Spinal cord (tissue), 10 donors: ENCODE measurements around the gene SDC3. TPM values are rescaled to one million over a fixed set of nuclear protein-coding genes. Genes with fewer than 3 reads are reported as not detected.

Experiments used
- DNase-seq, 6 donors: peaks; one replicate each; pipeline versions ENCODE4 v3.0.0 to v3.0.0-alpha.2; 2013 to 2015; ENCODE audit warnings: low spot score in 6 of 6, low read depth in 4 of 6
- H3K27ac ChIP-seq: one replicate; pipeline ENCODE4 v1.5.1; 2013; ENCODE audit warnings: low read depth, low read length, control low read depth
- H3K27me3 ChIP-seq: one replicate; pipeline ENCODE4 v1.6.1; 2013; ENCODE audit warnings: low read length; ENCODE audit not compliant: control insufficient read depth, insufficient read depth
- H3K36me3 ChIP-seq: one replicate; pipeline ENCODE4 v1.6.1; 2013; ENCODE audit warnings: low read length; ENCODE audit not compliant: control insufficient read depth, insufficient read depth
- H3K4me1 ChIP-seq: one replicate; pipeline ENCODE4 v1.6.1; 2013; ENCODE audit warnings: low read length; ENCODE audit not compliant: control insufficient read depth, insufficient read depth
- H3K4me3 ChIP-seq: one replicate; pipeline ENCODE4 v1.5.1; 2013; ENCODE audit warnings: low read depth, low read length, control low read depth
- H3K9me3 ChIP-seq: one replicate; pipeline ENCODE4 v1.6.1; 2013; ENCODE audit warnings: low read length; ENCODE audit not compliant: control insufficient read depth, insufficient read depth
- WGBS: methylation state at CpG from one replicate; pipeline ENCODE4 v1.1.5; 2013; ENCODE audit warnings: missing lambda C conversion rate; ENCODE audit not compliant: insufficient coverage; 5-methylcytosine and 5-hydroxymethylcytosine counted together
- polyA plus RNA-seq, 2 donors: library from polyadenylated mRNA; unstranded; fragments of 120-200 nt; gene quantifications; one replicate each; pipeline ENCODE4 v1.2.1, GENCODE V29; 2013; ENCODE audit not compliant: insufficient read length in 2 of 2
- total RNA-seq, 2 donors: library from RNA; depleted of rRNA in 1 of 2; stranded (reverse); fragments of 120-200 nt in 1 of 2; fragments of >200 nt in 1 of 2; gene quantifications; one replicate each; pipeline versions ENCODE4 v1.2.3 to v1.2.4, GENCODE V29; 2013 to 2014
- donor health status: healthy.

The SDC3 gene
- total and polyA plus RNA-seq, 4 donors: 99.3 to 465 (median 261) TPM

GRCh38 chr1:30907481-30908315 is 860 bp downstream of the SDC3 start:
- no peak for DNase-seq
- WGBS: 2% methylated on average over 34 of the region's 47 CpGs

GRCh38 chr1:30906631-30907441 is 1.7 kb downstream of the SDC3 start:
- H3K9me3 ChIP-seq: no peaks in the 10 kb centered on the region
- WGBS: 62% methylated on average over 5 of the region's 9 CpGs
- peak overlapping the region; percentile 68 for H3K4me3 ChIP-seq
- peaks cover 11% of the 10 kb centered on the region for H3K36me3 ChIP-seq
- no peak for DNase-seq
- peaks cover 78% of the 10 kb centered on the region for H3K4me1 ChIP-seq
- no peaks in the 10 kb centered on the region for H3K27me3 ChIP-seq
- H3K27ac ChIP-seq: peak overlapping the region; percentile 57

More at GRCh38 chr1:30907481-30908315, 860 bp downstream of the SDC3 start:
- H3K27me3 ChIP-seq: no peaks in the 10 kb centered on the region
- peaks cover 2% of the 10 kb centered on the region for H3K36me3 ChIP-seq
- H3K4me1 ChIP-seq: peaks cover 69% of the 10 kb centered on the region
- peak overlapping the region; percentile 57 for H3K27ac ChIP-seq
- H3K9me3 ChIP-seq: no peaks in the 10 kb centered on the region
- peak overlapping the region; percentile 68 for H3K4me3 ChIP-seq

GRCh38 chr1:30905916-30906620 is 2.5 kb downstream of the SDC3 start:
- peak overlapping the region; percentile 57 for H3K27ac ChIP-seq
- no peaks in the 10 kb centered on the region for H3K9me3 ChIP-seq
- H3K27me3 ChIP-seq: no peaks in the 10 kb centered on the region
- H3K4me1 ChIP-seq: peaks cover 81% of the 10 kb centered on the region
- WGBS: 41% methylated on average over 9 of the region's 9 CpGs
- no peak for DNase-seq
- H3K36me3 ChIP-seq: peaks cover 12% of the 10 kb centered on the region
- peak overlapping the region; percentile 68 for H3K4me3 ChIP-seq

- WGBS: 86% methylated on average over 1 of the region's 1 CpG
- Histone ChIP-seq H3K4me1 (peaks cover 85% of the 10 kb centered on the region), H3K4me3 (no peak overlapping the region), H3K27ac (no peak overlapping the region), H3K9me3 (no peaks in the 10 kb centered on the region), H3K27me3 (no peaks in the 10 kb centered on the region), H3K36me3 (peaks cover 18% of the 10 kb centered on the region)
- no peak for DNase-seq
Observed at GRCh38 chr1:30905403-30905802, 3.2 kb downstream of the SDC3 start.

GRCh38 chr1:30904962-30905335 is 3.6 kb downstream of the SDC3 start:
- WGBS: no CpG with 5 or more reads among the region's 1 CpG
- Histone ChIP-seq H3K4me1 (peaks cover 85% of the 10 kb centered on the region), H3K9me3 (no peaks in the 10 kb centered on the region), H3K4me3 (no peak overlapping the region), H3K27ac (no peak overlapping the region), H3K27me3 (no peaks in the 10 kb centered on the region), H3K36me3 (peaks cover 21% of the 10 kb centered on the region)
- no peak for DNase-seq

GRCh38 chr1:30904191-30904961 is 4.2 kb downstream of the SDC3 start:
- Histone ChIP-seq H3K9me3 (no peaks in the 10 kb centered on the region), H3K27ac (peak overlapping the region; percentile 35), H3K27me3 (no peaks in the 10 kb centered on the region), H3K4me1 (peaks cover 86% of the 10 kb centered on the region), H3K4me3 (no peak overlapping the region), H3K36me3 (peaks cover 21% of the 10 kb centered on the region)
- 53% methylated on average over 3 of the region's 11 CpGs for WGBS
- no peak for DNase-seq

- DNase-seq: no peak
- peaks cover 22% of the 10 kb centered on the region for H3K36me3 ChIP-seq
- H3K4me3 ChIP-seq: no peak overlapping the region
- no peaks in the 10 kb centered on the region for H3K9me3 ChIP-seq
- H3K4me1 ChIP-seq: peaks cover 85% of the 10 kb centered on the region
- H3K27me3 ChIP-seq: no peaks in the 10 kb centered on the region
- 63% methylated on average over 2 of the region's 8 CpGs for WGBS
- H3K27ac ChIP-seq: peak overlapping the region; percentile 70
Observed at GRCh38 chr1:30903343-30904034, 5.1 kb downstream of the SDC3 start.

GRCh38 chr1:30902593-30903290 is 5.8 kb downstream of the SDC3 start:
- Histone ChIP-seq H3K4me3 (no peak overlapping the region), H3K4me1 (peaks cover 91% of the 10 kb centered on the region), H3K9me3 (no peaks in the 10 kb centered on the region), H3K27me3 (no peaks in the 10 kb centered on the region), H3K36me3 (peaks cover 25% of the 10 kb centered on the region), H3K27ac (peak overlapping the region; percentile 70)
- DNase-seq: peak in 1 of 6 donors; percentile 59
- WGBS: 36% methylated on average over 9 of the region's 9 CpGs
